AG10803 (cell line): Measurements from ENCODE around the gene HMMR.

Experiments used
- DNase-seq: peaks from one replicate; pipeline ENCODE4 v3.0.0; 2010; ENCODE audit warnings: low read depth
- H3K4me3 ChIP-seq: 2 replicates; pipeline ENCODE4 v1.5.1; 2011; ENCODE audit warnings: mild to moderate bottlenecking, low read length, control low read depth
- CTCF ChIP-seq: conservative IDR thresholded peaks from 2 replicates; pipeline ENCODE4 v1.5.1; 2011; ENCODE audit warnings: mild to moderate bottlenecking, low read length, control low read depth, inconsistent platforms

Gene HMMR

DNA sequence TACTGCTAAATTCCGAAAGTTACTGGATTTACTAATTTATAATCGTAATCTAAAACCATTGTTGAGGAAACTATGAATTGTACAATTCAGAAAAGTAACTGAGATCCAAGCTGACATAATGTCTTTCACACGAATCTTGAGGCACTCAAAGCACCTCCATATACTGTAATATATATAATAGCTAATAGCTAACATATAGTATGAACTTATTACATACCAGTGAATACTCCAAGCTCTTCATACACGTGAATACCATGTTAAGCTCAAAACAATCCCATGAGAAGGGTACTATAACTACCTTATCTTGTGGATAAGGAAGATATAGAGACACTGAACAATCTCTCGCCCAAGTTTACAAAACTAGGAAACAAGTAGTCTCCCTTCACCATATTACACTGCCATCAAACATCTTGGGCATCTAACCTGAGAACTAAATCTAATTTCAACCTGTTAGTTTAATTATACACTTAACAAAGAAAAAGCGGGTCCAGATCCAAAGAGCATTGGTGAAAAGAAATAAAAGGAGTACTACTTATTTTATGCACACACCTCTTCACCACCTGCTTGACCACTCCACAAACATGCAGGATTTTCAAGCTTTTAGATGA, 1.6 kb upstream of the HMMR start:
- no peak for TF ChIP-seq CTCF
- DNase-seq: no peak
- H3K4me3 ChIP-seq: peak overlapping the region; percentile 90

DNA sequence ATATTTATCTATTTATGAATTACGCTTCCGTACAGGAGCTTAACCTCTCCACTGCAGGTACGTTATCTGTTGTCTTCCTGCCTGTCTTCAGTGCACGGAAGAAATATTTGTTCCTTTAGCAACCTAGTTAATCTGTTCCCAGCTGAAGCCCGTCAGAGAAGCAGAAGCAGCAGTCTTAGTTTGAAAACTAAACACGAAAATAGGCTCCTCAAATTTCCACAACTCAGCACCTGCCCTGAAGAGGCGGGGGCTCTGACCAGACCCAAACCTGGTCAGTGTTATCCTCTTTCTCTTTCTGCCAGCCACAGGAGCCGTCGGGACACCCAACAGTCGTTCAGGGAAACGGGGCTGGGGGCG, 992 bp upstream of the HMMR start:
- TF ChIP-seq CTCF: no peak
- no peak for DNase-seq
- H3K4me3 ChIP-seq: peak overlapping the region; percentile 90

DNA sequence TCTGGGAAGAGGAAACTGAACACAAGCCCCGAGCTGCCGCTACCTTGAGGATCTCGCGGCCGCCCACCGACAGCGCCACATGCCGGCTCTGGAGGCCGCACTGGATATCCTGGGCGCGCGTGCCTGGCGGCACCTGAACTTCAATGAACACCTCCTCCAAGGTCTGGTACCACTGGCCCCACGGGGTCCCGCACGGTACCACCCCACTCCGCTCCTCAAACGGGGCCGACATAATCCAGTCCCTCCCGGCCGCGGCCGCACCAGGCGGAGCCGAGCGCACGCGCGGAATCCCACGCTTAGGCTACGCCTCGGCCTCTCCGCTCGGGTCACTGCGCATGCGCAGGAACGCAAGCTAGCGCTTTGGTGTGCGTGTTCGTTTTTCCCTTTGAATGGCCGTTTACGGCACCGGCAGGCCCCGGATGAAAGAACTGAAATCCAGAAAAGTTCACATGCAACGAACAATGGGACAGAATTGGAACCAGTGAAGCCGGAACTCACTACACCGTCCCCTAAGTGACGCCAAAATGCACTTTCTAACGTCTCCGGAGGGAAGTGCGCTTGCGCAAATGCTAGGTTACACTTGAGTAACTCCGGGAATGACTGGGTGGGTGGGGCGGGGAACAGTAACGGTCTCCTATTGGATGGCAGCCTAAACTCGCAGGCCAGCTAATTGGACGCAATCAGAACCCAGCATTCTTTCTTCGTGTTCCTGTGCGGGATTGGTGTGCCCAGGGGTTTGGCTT, 442 bp upstream of the HMMR start, which contains the start of gene NUDCD2:
Gene NUDCD2, minus strand, starts transcription at position 284 of the 743 bp plus-strand sequence. Its CDS starts 52 bp downstream, at position 232.
- DNase-seq: peak; percentile 98
- TF ChIP-seq CTCF: peak; percentile 21; the same call in 1 of the 2 replicates
- peak within 1 kb of the TSS; percentile 90 for H3K4me3 ChIP-seq

GRCh38 chr5:163463063-163463435, 2.6 kb downstream of the HMMR start:
- no peak overlapping the region for H3K4me3 ChIP-seq
- DNase-seq: peak; percentile 29
- no peak for TF ChIP-seq CTCF

DNA sequence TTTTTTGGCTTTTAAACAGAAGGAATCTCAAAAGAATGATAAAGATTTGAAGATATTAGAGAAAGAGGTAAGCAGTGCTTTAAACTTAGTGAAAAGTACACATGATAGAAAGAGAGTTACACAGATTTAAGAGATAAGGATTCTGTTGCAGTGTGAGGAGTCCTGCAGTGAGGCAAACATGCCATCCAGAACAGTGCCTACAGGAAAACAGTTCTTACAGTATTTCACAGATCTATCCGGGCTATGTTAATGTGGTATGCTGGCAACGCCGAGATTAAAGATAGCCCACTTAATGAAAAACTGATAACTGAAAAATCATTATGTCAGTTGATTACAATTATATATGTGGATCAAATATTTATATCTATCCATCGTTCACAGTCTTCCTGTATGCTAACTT, 7.2 kb downstream of the HMMR start:
- H3K4me3 ChIP-seq: no peak overlapping the region
- no peak for TF ChIP-seq CTCF
- no peak for DNase-seq

GRCh38 chr5:163473635-163474243, 13.3 kb downstream of the HMMR start:
- peak; percentile 57 for TF ChIP-seq CTCF
- peak; percentile 26 for DNase-seq
- H3K4me3 ChIP-seq: no peak overlapping the region

DNA sequence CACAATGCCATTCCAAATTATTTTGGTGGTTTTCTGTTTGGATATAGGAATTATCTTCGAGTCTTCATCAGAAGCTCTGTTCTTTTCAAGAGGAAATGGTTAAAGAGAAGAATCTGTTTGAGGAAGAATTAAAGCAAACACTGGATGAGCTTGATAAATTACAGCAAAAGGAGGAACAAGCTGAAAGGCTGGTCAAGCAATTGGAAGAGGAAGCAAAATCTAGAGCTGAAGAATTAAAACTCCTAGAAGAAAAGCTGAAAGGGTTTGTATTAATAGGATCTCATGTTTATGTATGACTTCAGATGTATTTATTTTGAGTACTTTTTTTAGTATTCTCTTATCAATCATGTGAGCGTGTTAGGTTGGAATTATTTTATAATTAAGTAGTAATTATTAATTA, 15.0 kb downstream of the HMMR start:
- H3K4me3 ChIP-seq: no peak overlapping the region
- DNase-seq: no peak
- no peak for TF ChIP-seq CTCF
